ENCODE measurements around the gene PTK6.

Gene PTK6

GRCh38 chr20:63553933-63554290, 16.7 kb upstream of the PTK6 start, which contains the start of gene FNDC11:
TSS of gene FNDC11 (plus strand) at chr20:63554159. CDS start at chr20:63555664, 1,505 bp downstream.
- peak within 1 kb of the TSS; percentile 27 for H3K4me3 ChIP-seq (ENCODE audit: low read depth, low read length)
- no peak within 1 kb of the TSS; the same call in 1 of the 2 replicates for H3K27ac ChIP-seq (ENCODE audit: extremely low read depth, low read depth, low read length)

GRCh38 chr20:63553251-63553932, 16.2 kb upstream of the PTK6 start:
- Histone ChIP-seq H3K36me3 (ENCODE audit: control insufficient read depth in 2 of 2, insufficient read depth in 1 of 2, low read length in 2 of 2) (no peaks in the 10 kb centered on the region), H3K27ac (ENCODE audit: extremely low read depth, low read depth, low read length) (no peak overlapping the region; the same call in 1 of the 2 replicates), H3K9me3 (ENCODE audit: control insufficient read depth, insufficient read depth, low read depth, low read length) (no peaks in the 10 kb centered on the region), H3K4me3 (ENCODE audit: low read depth, low read length) (peak overlapping the region; percentile 27), H3K4me1 (ENCODE audit: control insufficient read depth, insufficient read depth, low read length) (0 out of 2 replicates have a peak, but pooled peaks cover 2% of the 10 kb centered on the region)
- CTCF ChIA-PET = no interaction called here
- POLR2A ChIA-PET = interaction anchor here (0.8 to 1.2 kb wide), 4 partner anchors 16 to 105 kb away, joined by 3 to 5 read pairs (median 4); partner anchors contain the start of genes HELZ2, PTK6 and RTEL1
- TF ChIP-seq KLF8 (tag by site-specific recombination; IDR thresholded peaks at IDR 0.05) (peak; percentile 85), ZNF658 (tag by site-specific recombination; IDR thresholded peaks at IDR 0.05) (no peak), ZNF148 (tag by site-specific recombination; IDR thresholded peaks at IDR 0.05; ENCODE audit: borderline replicate concordance) (no peak), ZSCAN18 (tag by site-specific recombination; IDR thresholded peaks at IDR 0.05) (no peak), SP3 (tag by site-specific recombination; IDR thresholded peaks at IDR 0.05) (peak; percentile 93), BCL11B (tag by site-specific recombination; IDR thresholded peaks at IDR 0.05; ENCODE audit: low read depth) (no peak), ZNF335 (tag by site-specific recombination; conservative IDR thresholded peaks at IDR 0.05) (no peak), REST (tag by site-specific recombination; IDR thresholded peaks at IDR 0.05) (no peak), ZNF416 (tag by site-specific recombination; IDR thresholded peaks at IDR 0.05) (no peak), ZNF621 (tag by site-specific recombination; IDR thresholded peaks at IDR 0.05) (no peak), ZBTB7A (tag by site-specific recombination; IDR thresholded peaks at IDR 0.05; ENCODE audit: low read depth) (no peak), ZNF398 (tag by site-specific recombination; IDR thresholded peaks at IDR 0.05) (no peak), ZNF837 (tag by site-specific recombination; IDR thresholded peaks at IDR 0.05) (no peak), GLIS1 (tag by site-specific recombination; IDR thresholded peaks at IDR 0.05) (no peak), OVOL3 (tag by site-specific recombination; IDR thresholded peaks at IDR 0.05) (no peak), CTCF (tag by site-specific recombination; IDR thresholded peaks at IDR 0.05) (no peak)

More at GRCh38 chr20:63553933-63554290, 16.7 kb upstream of the PTK6 start, which contains the start of gene FNDC11:
- Histone ChIP-seq H3K4me1 (ENCODE audit: control insufficient read depth, insufficient read depth, low read length) (0 out of 2 replicates have a peak, but pooled peaks cover 2% of the 10 kb centered on the region), H3K9me3 (ENCODE audit: control insufficient read depth, insufficient read depth, low read depth, low read length) (no peaks in the 10 kb centered on the region), H3K36me3 (ENCODE audit: control insufficient read depth in 2 of 2, insufficient read depth in 1 of 2, low read length in 2 of 2) (no peaks in the 10 kb centered on the region)
- CTCF ChIA-PET = no interaction called here
- TF ChIP-seq ZNF449 (tag by site-specific recombination; IDR thresholded peaks at IDR 0.05) (no peak), KLF10 (tag by site-specific recombination; IDR thresholded peaks at IDR 0.05) (peak; percentile 32; the same call in 1 of the 2 replicates), KLF8 (tag by site-specific recombination; IDR thresholded peaks at IDR 0.05) (no peak), ZNF19 (tag by site-specific recombination; IDR thresholded peaks at IDR 0.05; ENCODE audit: low read depth) (no peak)
- POLR2A ChIA-PET = no interaction called here

Measured in HEK293 (cell line).